DND-41 (cell line): ENCODE results near the gene FDPS.

ENCODE experiments used
- ATAC-seq: fragments of 200-7000 bp; cut with Tn5 transposase; 3 replicates; pipeline ENCODE4 v1.9.1; 2021; ENCODE audit warnings: low read depth; ENCODE audit not compliant: insufficient read depth
- DNase-seq: peaks from one replicate; pipeline ENCODE4 v3.0.0-alpha.2; 2020
- H2AFZ ChIP-seq: 2 replicates; pipeline ENCODE4 v1.6.0; 2012; ENCODE audit warnings: low read depth, low read length
- H3K27ac ChIP-seq: 2 replicates; pipeline ENCODE4 v1.5.1; 2012; ENCODE audit warnings: low read length, inconsistent platforms
- H3K27me3 ChIP-seq: fragments of 200-600 bp; sonication (generic); 2 replicates; pipeline ENCODE4 v1.6.0; 2012; ENCODE audit warnings: low read length, mild to moderate bottlenecking, inconsistent platforms; ENCODE audit not compliant: insufficient read depth, poor library complexity
- H3K36me3 ChIP-seq: 2 replicates; pipeline ENCODE4 v1.5.1; 2012; ENCODE audit warnings: low read length, inconsistent platforms; ENCODE audit not compliant: insufficient read depth
- H3K4me1 ChIP-seq: 2 replicates; pipeline ENCODE4 v1.5.1; 2012; ENCODE audit warnings: mild to moderate bottlenecking, low read length; ENCODE audit not compliant: insufficient read depth
- H3K4me2 ChIP-seq: 2 replicates; pipeline ENCODE4 v1.6.0; 2012; ENCODE audit warnings: mild to moderate bottlenecking, moderate library complexity, low read length, inconsistent platforms; ENCODE audit not compliant: insufficient read depth
- H3K4me3 ChIP-seq, 2 experiments: fragments of 200-600 bp in 1 of 2; shearing (Covaris generic) in 1 of 2; 2 replicates each; pipeline ENCODE4 v1.5.1; 2012 to 2016; ENCODE audit warnings: inconsistent platforms in 2 of 2, low read length in 2 of 2, mild to moderate bottlenecking in 2 of 2, low read depth in 1 of 2, moderate library complexity in 1 of 2
- H3K79me2 ChIP-seq: 2 replicates; pipeline ENCODE4 v1.6.0; 2012; ENCODE audit warnings: low read length, inconsistent platforms; ENCODE audit not compliant: insufficient read depth
- H3K9ac ChIP-seq: 2 replicates; pipeline ENCODE4 v1.6.0; 2012; ENCODE audit warnings: low read depth, mild to moderate bottlenecking, inconsistent platforms, low read length, moderate library complexity
- H3K9me3 ChIP-seq: 2 replicates; pipeline ENCODE4 v1.5.1; 2012; ENCODE audit warnings: low read length, moderate library complexity, mild to moderate bottlenecking, inconsistent platforms; ENCODE audit not compliant: insufficient read depth, severe bottlenecking
- H4K20me1 ChIP-seq: 2 replicates; pipeline ENCODE4 v1.6.0; 2012; ENCODE audit warnings: low read length; ENCODE audit not compliant: insufficient read depth
- CTCF ChIP-seq: IDR thresholded peaks from 2 replicates; pipeline ENCODE4 v1.5.1; 2012; ENCODE audit warnings: borderline replicate concordance, low read length, moderate library complexity, mild to moderate bottlenecking; ENCODE audit not compliant: poor library complexity, severe bottlenecking; ENCODE audit errors: extremely low read depth
- EZH2 ChIP-seq: IDR thresholded peaks from 3 replicates; pipeline ENCODE4 v1.6.1; 2012; ENCODE audit warnings: borderline replicate concordance, low read depth, mild to moderate bottlenecking, moderate library complexity, low read length, inconsistent platforms; ENCODE audit not compliant: severe bottlenecking

The FDPS gene

DNA sequence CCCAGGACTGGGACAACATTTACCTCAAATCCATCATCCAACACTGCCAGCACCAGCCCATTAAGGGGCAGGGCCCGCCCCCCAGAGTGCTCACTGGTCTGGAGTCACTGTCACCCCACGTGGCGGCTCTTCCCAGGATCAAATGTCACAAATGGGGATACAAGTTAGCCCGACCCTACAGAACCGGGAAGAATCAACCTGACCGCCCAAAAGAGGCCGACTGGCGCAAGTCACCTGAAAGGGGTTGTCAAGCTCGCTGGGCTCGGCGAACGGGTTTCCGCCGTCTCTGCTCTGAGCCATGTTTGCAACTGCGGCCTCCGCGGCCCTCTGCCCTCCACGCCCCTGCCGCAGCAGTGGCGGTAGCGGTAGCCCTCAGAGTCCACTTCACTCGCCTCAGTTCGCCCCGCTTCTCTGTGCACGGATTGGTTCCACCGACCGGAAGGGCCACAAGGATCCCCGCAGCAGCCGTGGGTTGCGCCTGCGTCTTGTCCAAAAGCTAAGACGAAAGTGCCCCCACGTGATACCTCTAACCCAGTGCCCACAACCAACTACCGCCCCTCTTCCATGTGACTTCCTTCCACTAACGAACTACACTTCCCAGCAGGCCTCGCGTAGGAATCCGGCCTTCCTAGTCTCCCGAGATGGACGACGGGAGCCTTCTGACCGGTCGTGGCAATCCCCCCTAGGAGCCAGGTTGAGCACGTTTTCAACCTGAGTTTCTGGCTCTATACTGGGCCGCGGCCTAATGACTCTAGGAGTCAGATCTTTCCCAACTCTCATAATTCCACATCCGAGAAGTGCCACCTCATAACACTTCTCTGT is 46.6 kb upstream of the FDPS start, which contains the start of gene SCAMP3:
Gene SCAMP3, minus strand, starts transcription at position 509 of the 822 bp plus-strand sequence. Its CDS starts 209 bp downstream, at position 300.
- H3K27ac ChIP-seq: peak within 1 kb of the TSS; percentile 74
- TF ChIP-seq EZH2 (no peak), CTCF (no peak)
- peaks cover 66% of the 10 kb centered on the region for H3K36me3 ChIP-seq
- H3K27me3 ChIP-seq: no peaks in the 10 kb centered on the region
- H3K4me1 ChIP-seq: peaks cover 28% of the 10 kb centered on the region
- peaks cover 21% of the 10 kb centered on the region for H3K79me2 ChIP-seq
- no peaks in the 10 kb centered on the region for H3K9me3 ChIP-seq
- peak within 1 kb of the TSS; percentile 75 for H2AFZ ChIP-seq
- peak within 1 kb of the TSS; percentile 94 for H3K4me2 ChIP-seq
- peak within 1 kb of the TSS; percentile 66 for H3K9ac ChIP-seq
- peak within 1 kb of the TSS; percentile 67 to 73 for H3K4me3 ChIP-seq
- DNase-seq (peak; percentile 91), ATAC-seq (peak; percentile 97)
- H4K20me1 ChIP-seq: peaks cover 11% of the 10 kb centered on the region; the same call in 1 of the 2 replicates

DNA sequence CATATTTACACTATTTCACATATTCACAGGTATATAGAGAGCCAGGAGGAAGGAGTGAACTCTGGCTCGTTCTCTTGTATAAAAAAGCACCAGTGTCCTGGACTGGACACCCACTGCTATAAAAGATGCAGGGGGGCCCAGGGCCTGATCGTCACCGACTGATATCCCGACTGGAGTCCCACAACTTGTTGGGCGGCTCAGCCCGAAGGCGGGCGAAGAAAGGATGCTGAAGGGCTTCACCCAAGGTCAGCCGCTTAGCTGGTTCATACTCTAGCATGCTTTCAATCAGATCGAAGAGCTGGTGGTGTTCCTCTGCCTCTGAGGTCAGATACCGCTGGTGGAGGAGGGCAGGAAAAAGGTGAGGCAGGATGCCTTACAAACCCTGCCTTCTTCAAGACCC is 45.6 kb upstream of the FDPS start:
- peaks cover 70% of the 10 kb centered on the region for H3K36me3 ChIP-seq
- H4K20me1 ChIP-seq: peaks cover 11% of the 10 kb centered on the region; the same call in 1 of the 2 replicates
- no peaks in the 10 kb centered on the region for H3K27me3 ChIP-seq
- no peak overlapping the region for H2AFZ ChIP-seq
- H3K79me2 ChIP-seq: peaks cover 24% of the 10 kb centered on the region
- H3K27ac ChIP-seq: no peak overlapping the region
- 0 out of 4 replicates have a peak overlapping the region, but pooled peaks of 1 of the 2 experiments have one; percentile 67 for H3K4me3 ChIP-seq
- DNase-seq: no peak
- peak overlapping the region; percentile 94; the same call in 1 of the 2 replicates for H3K4me2 ChIP-seq
- no peak overlapping the region for H3K9ac ChIP-seq
- ATAC-seq: no peak
- H3K9me3 ChIP-seq: no peaks in the 10 kb centered on the region
- peaks cover 28% of the 10 kb centered on the region for H3K4me1 ChIP-seq
- TF ChIP-seq CTCF: no peak
- TF ChIP-seq EZH2: no peak

GRCh38 chr1:155266553-155266952 is 42.1 kb upstream of the FDPS start:
- no peaks in the 10 kb centered on the region for H3K9me3 ChIP-seq
- DNase-seq (no peak), ATAC-seq (no peak)
- no peak overlapping the region for H3K4me2 ChIP-seq
- H2AFZ ChIP-seq: no peak overlapping the region
- peaks cover 22% of the 10 kb centered on the region for H3K4me1 ChIP-seq
- peaks cover 18% of the 10 kb centered on the region; the same call in 1 of the 2 replicates for H4K20me1 ChIP-seq
- peaks cover 86% of the 10 kb centered on the region for H3K36me3 ChIP-seq
- peaks cover 31% of the 10 kb centered on the region for H3K79me2 ChIP-seq
- H3K27ac ChIP-seq: no peak overlapping the region
- no peaks in the 10 kb centered on the region for H3K27me3 ChIP-seq
- TF ChIP-seq EZH2 (no peak), CTCF (no peak)
- H3K9ac ChIP-seq: no peak overlapping the region
- no peak overlapping the region for H3K4me3 ChIP-seq
